Activated T-helper 1 cell treated with Interleukin-2 at 50 U/mL for 16 hours (primary cell): Measurements from ENCODE around the gene CLSTN3.
A peak's percentile ranks its signal among the peaks of the same experiment; 100 is the strongest.

Experiments
- DNase-seq: peaks from one replicate; pipeline ENCODE4 v3.0.0-alpha.2; 2020; ENCODE audit warnings: low read depth

Gene CLSTN3

GRCh38 chr12:7129872-7130691, at the start of gene CLSTN3:
Gene CLSTN3, plus strand, starts transcription at chr12:7130371. Its CDS starts 278 bp downstream, at chr12:7130649.
- peak; percentile 79 for DNase-seq

GRCh38 chr12:7081037-7081436, 49.1 kb upstream of the CLSTN3 start:
- no peak for DNase-seq

GRCh38 chr12:7083125-7083524, 47.0 kb upstream of the CLSTN3 start:
- DNase-seq: no peak

GRCh38 chr12:7089196-7089871, 40.8 kb upstream of the CLSTN3 start:
- no peak for DNase-seq

GRCh38 chr12:7090222-7090998, 39.8 kb upstream of the CLSTN3 start:
- DNase-seq: no peak

GRCh38 chr12:7091171-7091570, 39.0 kb upstream of the CLSTN3 start:
- DNase-seq: no peak

- no peak for DNase-seq
Observed at GRCh38 chr12:7091660-7092228, 38.4 kb upstream of the CLSTN3 start.

GRCh38 chr12:7092229-7092985, 37.8 kb upstream of the CLSTN3 start, which contains the start of gene C1R:
Gene C1R, minus strand, starts transcription at chr12:7092445. Its CDS starts 57 bp downstream, at chr12:7092388.
- DNase-seq: peak; percentile 38

- DNase-seq: no peak
Observed at GRCh38 chr12:7092986-7093460, 37.1 kb upstream of the CLSTN3 start.

GRCh38 chr12:7093486-7093885, 36.7 kb upstream of the CLSTN3 start:
- DNase-seq: no peak

- DNase-seq: no peak
Observed at GRCh38 chr12:7093892-7094291, 36.3 kb upstream of the CLSTN3 start.

- no peak for DNase-seq
Observed at GRCh38 chr12:7096006-7096932, 33.9 kb upstream of the CLSTN3 start.

GRCh38 chr12:7096979-7097378, 33.2 kb upstream of the CLSTN3 start:
- DNase-seq: no peak

- no peak for DNase-seq
Observed at GRCh38 chr12:7099290-7099996, 30.7 kb upstream of the CLSTN3 start.

- DNase-seq: no peak
Observed at GRCh38 chr12:7100239-7100638, 29.9 kb upstream of the CLSTN3 start.

- DNase-seq: no peak
Observed at GRCh38 chr12:7101047-7101693, 29.0 kb upstream of the CLSTN3 start.

GRCh38 chr12:7101694-7102131, 28.5 kb upstream of the CLSTN3 start:
- no peak for DNase-seq

- no peak for DNase-seq
Observed at GRCh38 chr12:7102582-7102981, 27.6 kb upstream of the CLSTN3 start.
